ENCODE measurements around the gene MCC. TPM values are rescaled to one million over a fixed set of nuclear protein-coding genes. Genes with fewer than 3 reads are reported as not detected.

The MCC gene
- total RNA-seq, 1 donor from 2014 or later = 47.9 TPM

DNA sequence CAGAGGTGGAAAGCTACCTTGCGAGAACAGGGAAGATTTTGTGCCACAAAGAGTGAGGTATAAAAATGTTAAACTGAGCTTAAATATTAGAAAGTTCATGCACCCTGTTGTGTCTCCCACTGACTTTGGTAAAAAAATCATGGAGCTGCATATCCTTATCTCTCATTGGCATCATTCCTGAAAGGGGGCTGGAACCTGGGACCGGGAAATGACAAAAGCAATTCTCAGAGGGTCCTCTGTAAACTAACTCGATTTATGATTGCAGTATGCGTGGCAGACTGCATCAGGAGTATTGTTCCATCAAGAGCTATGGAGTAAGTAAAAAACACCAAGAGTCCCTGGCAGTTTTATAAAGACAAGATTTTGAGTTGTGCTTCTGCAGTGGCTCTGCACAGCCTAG lies 362.9 kb downstream of the MCC start:
- Histone ChIP-seq H3K9me3 (no peaks in the 10 kb centered on the region), H3K27me3 (no peaks in the 10 kb centered on the region), H3K4me3 (no peak overlapping the region), H3K4me1 (peaks cover 3% of the 10 kb centered on the region), H3K36me3 (no peaks in the 10 kb centered on the region), H3K27ac (no peak overlapping the region)
- TF ChIP-seq POLR2A (IDR thresholded peaks at IDR 0.05) (no peak), POLR2AphosphoS5 (IDR thresholded peaks at IDR 0.05; ENCODE audit: insufficient read depth in 1 of 2, low read depth in 1 of 2) (no peak)
- TF ChIP-seq, protein P1, sequence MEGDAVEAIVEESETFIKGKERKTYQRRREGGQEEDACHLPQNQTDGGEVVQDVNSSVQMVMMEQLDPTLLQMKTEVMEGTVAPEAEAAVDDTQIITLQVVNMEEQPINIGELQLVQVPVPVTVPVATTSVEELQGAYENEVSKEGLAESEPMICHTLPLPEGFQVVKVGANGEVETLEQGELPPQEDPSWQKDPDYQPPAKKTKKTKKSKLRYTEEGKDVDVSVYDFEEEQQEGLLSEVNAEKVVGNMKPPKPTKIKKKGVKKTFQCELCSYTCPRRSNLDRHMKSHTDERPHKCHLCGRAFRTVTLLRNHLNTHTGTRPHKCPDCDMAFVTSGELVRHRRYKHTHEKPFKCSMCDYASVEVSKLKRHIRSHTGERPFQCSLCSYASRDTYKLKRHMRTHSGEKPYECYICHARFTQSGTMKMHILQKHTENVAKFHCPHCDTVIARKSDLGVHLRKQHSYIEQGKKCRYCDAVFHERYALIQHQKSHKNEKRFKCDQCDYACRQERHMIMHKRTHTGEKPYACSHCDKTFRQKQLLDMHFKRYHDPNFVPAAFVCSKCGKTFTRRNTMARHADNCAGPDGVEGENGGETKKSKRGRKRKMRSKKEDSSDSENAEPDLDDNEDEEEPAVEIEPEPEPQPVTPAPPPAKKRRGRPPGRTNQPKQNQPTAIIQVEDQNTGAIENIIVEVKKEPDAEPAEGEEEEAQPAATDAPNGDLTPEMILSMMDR (IDR thresholded peaks at IDR 0.05) = no peak
- intact Hi-C loops (cut with DNase I) = no loop called here
- no peak for DNase-seq (ENCODE audit: extremely low spot score in 2 of 2)

- no peak overlapping the region for H3K27ac ChIP-seq
- no peak overlapping the region for H3K4me3 ChIP-seq
- no peaks in the 10 kb centered on the region for H3K27me3 ChIP-seq
- no peak for DNase-seq (ENCODE audit: extremely low spot score in 2 of 2)
- intact Hi-C loops (cut with DNase I) = no loop called here
- TF ChIP-seq POLR2A (IDR thresholded peaks at IDR 0.05) = no peak
- no peak for TF ChIP-seq POLR2AphosphoS5 (IDR thresholded peaks at IDR 0.05; ENCODE audit: insufficient read depth in 1 of 2, low read depth in 1 of 2)
- H3K9me3 ChIP-seq = no peaks in the 10 kb centered on the region
- no peaks in the 10 kb centered on the region for H3K36me3 ChIP-seq
- peaks cover 3% of the 10 kb centered on the region for H3K4me1 ChIP-seq
Observed at GRCh38 chr5:113124914-113125313, 363.3 kb downstream of the MCC start.

DNA sequence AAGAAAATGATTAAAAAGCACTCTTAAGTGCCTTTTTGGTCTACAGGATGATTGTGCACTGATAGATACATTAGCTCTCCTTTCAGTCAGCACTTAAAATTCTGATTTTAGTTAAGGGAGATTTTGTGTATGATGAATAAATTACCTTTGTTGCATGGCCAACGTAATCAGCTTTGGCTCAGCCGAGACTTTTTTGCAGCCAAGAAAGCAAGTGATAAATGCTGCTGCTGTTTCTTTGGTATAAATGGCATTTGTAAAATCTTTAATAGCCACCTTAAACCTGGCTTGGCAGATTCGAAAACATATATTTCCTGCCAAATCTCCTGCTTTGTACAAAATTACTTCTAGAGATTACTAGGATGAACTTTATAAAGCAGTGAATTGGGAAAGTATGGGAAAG lies 364.0 kb downstream of the MCC start:
- no peaks in the 10 kb centered on the region for H3K36me3 ChIP-seq
- H3K4me1 ChIP-seq = peaks cover 6% of the 10 kb centered on the region
- intact Hi-C loops (cut with DNase I) = no loop called here
- DNase-seq (ENCODE audit: extremely low spot score in 2 of 2) = no peak
- no peak overlapping the region for H3K27ac ChIP-seq
- TF ChIP-seq POLR2A (IDR thresholded peaks at IDR 0.05) (no peak), POLR2AphosphoS5 (IDR thresholded peaks at IDR 0.05; ENCODE audit: insufficient read depth in 1 of 2, low read depth in 1 of 2) (no peak)
- TF ChIP-seq, protein P1 (IDR thresholded peaks at IDR 0.05) = no peak
- H3K27me3 ChIP-seq = no peaks in the 10 kb centered on the region
- H3K4me3 ChIP-seq = no peak overlapping the region
- no peaks in the 10 kb centered on the region for H3K9me3 ChIP-seq

GRCh38 chr5:113123618-113124017 lies 364.6 kb downstream of the MCC start:
- H3K4me3 ChIP-seq = no peak overlapping the region
- H3K27ac ChIP-seq = no peak overlapping the region
- intact Hi-C loops (cut with DNase I) = no loop called here
- no peaks in the 10 kb centered on the region for H3K9me3 ChIP-seq
- no peaks in the 10 kb centered on the region for H3K27me3 ChIP-seq
- no peak for DNase-seq (ENCODE audit: extremely low spot score in 2 of 2)
- no peaks in the 10 kb centered on the region for H3K36me3 ChIP-seq
- H3K4me1 ChIP-seq = peaks cover 13% of the 10 kb centered on the region
- TF ChIP-seq POLR2A (IDR thresholded peaks at IDR 0.05) = no peak
- TF ChIP-seq, protein P1 (IDR thresholded peaks at IDR 0.05) = no peak
- no peak for TF ChIP-seq POLR2AphosphoS5 (IDR thresholded peaks at IDR 0.05; ENCODE audit: insufficient read depth in 1 of 2, low read depth in 1 of 2)

- H3K4me1 ChIP-seq = peaks cover 28% of the 10 kb centered on the region
- no peak overlapping the region for H3K27ac ChIP-seq
- no peaks in the 10 kb centered on the region for H3K27me3 ChIP-seq
- H3K36me3 ChIP-seq = no peaks in the 10 kb centered on the region
- intact Hi-C loops (cut with DNase I) = no loop called here
- no peak overlapping the region for H3K4me3 ChIP-seq
- no peaks in the 10 kb centered on the region for H3K9me3 ChIP-seq
- no peak for TF ChIP-seq POLR2AphosphoS5 (IDR thresholded peaks at IDR 0.05; ENCODE audit: insufficient read depth in 1 of 2, low read depth in 1 of 2)
- no peak for DNase-seq (ENCODE audit: extremely low spot score in 2 of 2)
Observed at GRCh38 chr5:113122053-113122452, 366.2 kb downstream of the MCC start.

- no peak for DNase-seq (ENCODE audit: extremely low spot score in 2 of 2)
- Histone ChIP-seq H3K4me1 (peaks cover 27% of the 10 kb centered on the region), H3K4me3 (peak overlapping the region in 1 of 2 donors; percentile 4), H3K36me3 (no peaks in the 10 kb centered on the region), H3K27me3 (no peaks in the 10 kb centered on the region), H3K9me3 (no peaks in the 10 kb centered on the region), H3K27ac (peak overlapping the region; percentile 52)
- intact Hi-C loops (cut with DNase I) = no loop called here
- TF ChIP-seq, protein P1 (IDR thresholded peaks at IDR 0.05) = no peak
- TF ChIP-seq POLR2A (IDR thresholded peaks at IDR 0.05) (no peak), POLR2AphosphoS5 (IDR thresholded peaks at IDR 0.05; ENCODE audit: insufficient read depth in 1 of 2, low read depth in 1 of 2) (no peak)
Observed at GRCh38 chr5:113119246-113119924, 368.9 kb downstream of the MCC start.
